T-helper 22 cell (primary cell): Measurements from ENCODE around the gene GBA3.

ENCODE experiments used
- DNase-seq: peaks from one replicate; pipeline ENCODE4 v3.0.0-alpha.2; 2020; ENCODE audit warnings: low read depth

The GBA3 gene

DNA sequence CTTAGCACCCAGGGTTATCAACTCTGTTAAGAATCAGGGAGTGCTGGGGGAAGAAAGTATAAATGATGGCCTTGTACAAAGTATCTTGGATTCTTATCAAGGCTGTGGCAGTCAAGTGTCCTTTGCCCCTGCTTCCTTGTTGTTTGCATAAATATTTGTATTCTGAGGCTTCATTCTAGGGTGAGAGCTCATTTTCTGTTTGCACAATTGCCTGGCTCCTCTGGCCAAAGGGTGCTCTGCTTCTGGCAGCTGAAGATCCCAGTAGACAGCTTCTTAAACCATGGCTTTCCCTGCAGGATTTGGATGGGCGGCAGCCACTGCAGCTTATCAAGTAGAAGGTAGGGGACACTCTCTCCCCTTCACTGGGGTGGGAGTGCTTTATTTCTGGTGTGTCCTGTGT is at the start of gene GBA3:
Gene GBA3, plus strand, starts transcription at position 202 of the 400 bp plus-strand sequence.
- no peak for DNase-seq

DNA sequence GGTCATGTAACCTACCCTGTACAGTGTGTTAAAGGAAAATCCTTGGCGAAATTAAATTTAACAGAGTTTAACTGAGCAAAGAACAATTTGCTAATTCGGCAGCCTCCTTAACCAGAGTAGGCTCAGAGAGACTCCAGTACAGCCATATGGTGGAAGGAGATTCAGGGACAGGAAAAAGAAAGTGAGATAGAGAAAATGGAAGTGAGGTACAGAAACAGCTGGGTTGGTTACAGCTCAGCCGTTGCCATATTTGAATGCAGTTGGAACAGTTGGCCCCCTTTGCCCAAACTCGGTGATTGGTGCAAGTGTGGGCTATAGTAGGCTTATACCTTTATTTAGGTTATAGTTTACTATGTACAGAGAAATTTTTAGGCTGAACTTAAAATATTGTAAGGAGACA is 48.8 kb upstream of the GBA3 start:
- DNase-seq, result no peak

DNA sequence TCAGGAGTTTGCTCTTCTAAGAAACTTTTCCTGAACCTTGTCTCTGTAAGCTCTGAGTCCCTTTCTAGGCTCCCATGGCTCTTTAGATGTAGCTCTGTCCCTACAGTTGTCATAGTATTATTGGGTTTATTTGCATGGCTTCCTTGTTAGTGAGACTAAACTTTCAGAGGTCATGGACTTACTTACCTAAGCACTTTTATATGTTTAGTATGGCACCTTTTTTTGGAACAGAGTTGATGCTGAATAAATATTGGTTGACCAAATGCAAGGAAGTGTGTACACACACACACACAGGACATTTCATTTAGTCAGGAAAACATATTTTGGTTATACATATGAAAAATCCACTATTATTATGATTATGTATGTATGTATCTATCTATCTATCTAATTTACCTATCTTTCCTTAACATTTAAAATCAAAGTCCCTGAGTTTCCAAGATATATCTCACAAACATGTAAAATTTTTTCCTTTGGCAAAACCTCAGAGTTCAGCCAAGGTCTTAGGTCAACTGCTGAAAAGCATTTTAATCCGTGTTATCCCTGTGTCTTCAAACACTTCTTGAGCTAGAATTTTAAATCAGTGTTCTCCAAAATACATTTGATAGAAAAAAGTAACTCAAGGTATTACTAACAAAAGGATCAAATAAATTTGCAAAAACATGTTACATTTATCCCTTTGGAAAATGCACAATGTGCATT is 47.1 kb upstream of the GBA3 start:
- DNase-seq, result no peak

DNA sequence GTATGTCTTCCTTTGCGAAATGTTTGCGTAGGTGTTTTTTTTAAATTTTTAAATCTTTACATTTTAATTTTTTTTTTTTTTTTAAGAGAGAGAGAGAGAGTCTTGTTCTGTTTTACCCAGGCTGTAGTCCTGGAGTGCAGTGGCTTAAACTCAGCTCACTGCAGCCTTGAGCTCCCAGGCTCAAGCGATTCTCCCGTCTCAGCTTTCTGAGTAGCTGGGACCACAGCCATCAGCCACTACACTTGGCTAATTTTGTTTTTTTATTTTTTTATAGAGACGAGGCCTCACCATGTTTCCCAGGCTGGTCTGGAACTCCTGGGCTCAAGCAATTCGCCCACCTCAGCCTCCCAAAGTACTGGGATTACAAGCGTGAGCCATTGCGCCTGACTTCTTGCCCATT is 43.7 kb upstream of the GBA3 start:
- no peak for DNase-seq

DNA sequence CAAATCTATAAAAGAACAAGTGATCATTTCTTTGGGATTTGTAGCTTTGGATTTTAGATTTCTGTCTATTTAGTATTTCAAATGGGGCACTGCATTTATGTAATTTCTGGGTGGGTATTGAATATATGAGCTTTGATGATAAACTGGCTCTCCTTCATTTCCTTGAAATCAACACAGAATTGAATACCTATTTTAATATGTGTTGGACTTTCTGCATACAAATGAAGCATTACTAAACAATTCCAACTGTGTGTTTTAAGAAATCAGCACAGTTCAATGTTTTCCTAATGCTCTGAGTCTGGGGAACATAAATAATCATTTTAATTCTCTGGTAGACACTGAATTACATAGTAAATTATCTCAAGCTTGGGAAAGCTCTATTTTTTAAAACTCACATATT is 42.0 kb upstream of the GBA3 start:
- no peak for DNase-seq

DNA sequence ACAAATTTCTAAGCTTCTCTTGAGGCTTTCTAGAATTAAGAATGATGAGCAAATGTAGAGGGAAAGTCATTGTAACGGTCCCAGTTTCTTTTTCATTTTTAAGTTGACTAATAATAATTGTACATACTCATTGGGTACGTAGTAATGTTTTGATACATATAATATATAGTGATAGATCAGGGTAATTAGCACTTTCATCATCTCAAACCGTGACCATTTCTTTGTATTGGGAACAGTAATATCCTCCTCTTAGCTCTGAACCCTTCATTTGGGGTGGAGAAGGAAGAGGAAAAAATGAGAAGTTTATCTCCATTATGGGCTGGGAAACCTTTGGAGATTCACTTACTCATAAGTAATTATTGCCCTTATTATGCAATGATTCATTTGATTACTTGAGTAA is 39.0 kb upstream of the GBA3 start:
- no peak for DNase-seq

DNA sequence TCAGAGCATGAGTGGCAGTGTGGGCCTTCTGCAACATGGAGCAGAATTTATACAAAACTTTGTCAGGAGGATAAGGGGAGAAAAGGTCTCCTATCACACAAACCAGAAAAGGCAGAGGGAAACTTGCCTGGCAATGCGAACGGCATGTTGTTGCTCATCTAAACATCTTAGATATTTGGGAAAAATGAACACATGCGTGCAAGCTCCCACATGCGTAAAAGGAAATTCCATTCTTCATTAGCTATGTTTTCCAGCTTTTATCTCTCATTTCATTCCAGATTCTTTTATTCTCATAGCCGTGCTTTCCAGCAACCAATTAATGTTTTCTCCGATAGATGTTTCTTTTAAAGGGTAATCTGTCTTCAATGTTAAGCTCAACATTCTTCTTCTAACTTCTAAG is 31.3 kb upstream of the GBA3 start:
- DNase-seq, result no peak

DNA sequence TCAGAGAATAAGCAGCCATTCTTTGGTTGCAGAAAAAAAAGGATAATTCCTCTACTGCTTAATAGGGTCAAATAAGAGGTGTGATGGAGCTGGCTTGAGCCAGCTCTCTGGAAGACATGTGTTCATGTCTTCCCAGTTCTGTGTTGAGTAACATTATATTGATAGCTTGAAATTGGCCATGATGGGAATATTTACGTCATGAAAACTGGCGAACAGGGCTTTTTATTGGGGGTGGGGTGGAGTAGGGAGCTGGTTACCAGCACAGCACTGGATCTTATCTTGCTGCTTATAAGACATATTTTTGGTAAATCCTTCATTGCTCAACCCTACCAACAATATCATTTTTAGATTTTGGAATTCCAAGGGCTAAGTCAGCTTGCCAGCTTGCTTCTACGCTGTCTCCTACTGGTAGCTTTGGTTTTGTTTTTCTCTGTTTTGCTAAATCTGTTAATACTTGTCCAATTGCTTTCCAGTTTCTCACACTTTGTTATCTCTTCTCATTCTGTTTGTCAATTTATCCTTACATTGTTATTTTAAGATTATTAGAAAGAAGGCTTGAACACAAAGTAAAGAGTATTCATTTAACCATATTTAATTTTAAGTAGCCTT is 25.3 kb upstream of the GBA3 start:
- DNase-seq, result no peak

DNA sequence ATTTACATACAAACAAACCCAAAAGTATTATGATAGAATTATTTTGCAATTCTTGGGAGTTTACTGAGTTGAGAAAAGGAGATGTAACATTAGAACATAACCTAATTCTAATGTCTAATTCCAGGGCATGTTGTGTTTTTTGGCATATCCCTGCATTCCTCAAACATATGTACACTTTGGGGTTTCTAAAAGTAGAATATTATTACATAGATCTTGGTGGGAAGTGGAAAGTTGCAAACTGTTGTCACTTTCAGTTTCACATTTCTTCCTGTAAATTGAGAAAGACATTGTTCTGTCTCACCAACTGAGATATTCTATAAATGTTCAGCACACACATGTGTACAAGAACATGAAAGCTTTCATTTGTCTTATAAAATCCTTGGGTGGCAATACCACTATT is 24.4 kb upstream of the GBA3 start:
- DNase-seq, result no peak

DNA sequence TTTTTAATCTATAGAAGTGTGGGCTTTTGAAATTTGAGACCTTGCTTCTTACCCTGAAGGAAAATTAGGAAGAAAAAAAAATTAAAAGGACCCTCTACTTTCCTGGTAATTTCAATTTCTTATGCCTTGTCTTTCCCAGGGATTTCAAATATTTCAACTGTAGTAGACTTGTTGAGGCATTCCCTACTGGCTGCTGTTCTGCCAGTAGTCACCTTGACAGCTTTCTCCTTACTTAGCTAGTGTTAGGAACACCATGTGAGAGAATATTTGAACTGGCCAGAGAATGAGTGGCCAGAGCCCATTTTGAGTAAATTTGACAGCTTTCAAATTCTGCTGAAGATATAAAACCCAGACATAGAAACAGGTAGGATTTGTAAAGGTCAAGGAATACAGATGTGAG is 24.0 kb upstream of the GBA3 start:
- no peak for DNase-seq

DNA sequence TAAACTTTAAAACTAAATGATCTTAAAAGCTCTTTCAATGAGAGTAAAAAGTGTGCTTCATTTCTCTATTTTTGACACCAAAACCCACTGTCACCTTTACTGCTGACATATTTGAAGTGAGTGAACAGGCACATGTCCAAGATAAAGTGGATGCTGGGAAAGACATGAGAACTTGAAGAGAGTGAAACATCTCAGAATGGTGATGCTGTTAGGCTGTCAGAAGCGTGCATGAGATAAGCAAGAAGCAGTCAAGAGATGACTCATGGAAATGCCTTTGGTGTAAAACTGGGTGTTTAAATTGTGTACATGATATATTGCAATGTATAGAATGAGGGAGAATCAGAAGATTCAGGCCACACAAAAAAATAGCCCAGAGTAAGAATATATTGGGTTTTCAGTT is 21.8 kb upstream of the GBA3 start:
- DNase-seq, result no peak

DNA sequence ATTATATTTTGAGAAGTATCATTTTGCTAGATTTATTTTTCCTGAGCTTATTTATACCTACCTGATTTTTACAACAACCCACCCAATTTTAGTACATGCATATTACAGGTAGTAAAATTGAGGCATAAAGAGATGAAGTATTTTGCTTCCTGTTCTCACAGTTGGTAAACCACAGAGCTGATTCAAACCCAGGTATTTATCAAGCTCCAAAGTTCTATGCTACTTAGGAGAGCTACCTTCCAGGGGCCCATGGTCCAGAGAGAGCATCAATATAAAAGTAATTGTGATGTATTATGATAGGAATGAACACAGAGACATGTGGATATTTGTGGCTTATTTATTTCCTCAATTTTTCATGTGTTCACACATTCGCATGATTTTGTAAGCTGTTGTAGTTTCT is 20.2 kb upstream of the GBA3 start:
- no peak for DNase-seq

DNA sequence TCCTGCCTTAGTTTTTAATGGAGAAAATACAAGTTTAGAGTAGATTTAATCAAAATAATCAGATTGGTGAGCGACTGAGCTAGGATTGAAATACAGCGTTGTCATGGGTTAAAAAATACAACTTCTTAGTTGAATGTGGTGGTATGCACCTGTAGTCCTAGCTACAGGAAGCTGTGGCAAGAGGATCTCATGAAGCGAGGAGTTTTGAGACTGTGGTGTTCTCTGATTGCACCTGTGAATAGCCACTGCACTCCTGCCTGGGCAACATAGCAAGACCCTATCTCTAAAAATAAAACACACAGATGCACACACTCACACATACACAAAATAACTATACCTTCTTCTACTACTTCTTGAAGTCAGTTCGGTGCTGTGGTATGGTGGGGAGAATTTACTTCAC is 19.8 kb upstream of the GBA3 start:
- DNase-seq, result no peak

DNA sequence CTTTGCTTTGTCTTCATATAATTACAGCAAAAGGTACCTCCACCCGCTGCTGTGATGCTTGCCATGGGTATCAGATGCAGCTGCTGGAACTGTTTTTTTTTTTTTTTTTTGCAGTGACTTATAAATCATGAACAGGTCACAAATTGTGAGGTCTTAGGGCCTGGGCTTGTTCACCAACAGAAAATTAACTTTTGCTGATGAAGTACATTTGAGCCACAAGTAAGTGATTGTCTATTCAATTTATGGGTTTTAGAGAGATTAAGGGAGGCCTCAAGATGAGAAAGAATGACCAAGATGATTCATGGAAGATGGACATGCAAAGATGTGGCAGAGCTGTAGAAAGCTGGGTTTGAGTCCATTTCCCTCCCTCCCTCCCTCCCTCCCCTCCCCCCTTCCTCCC is 18.0 kb upstream of the GBA3 start:
- no peak for DNase-seq

DNA sequence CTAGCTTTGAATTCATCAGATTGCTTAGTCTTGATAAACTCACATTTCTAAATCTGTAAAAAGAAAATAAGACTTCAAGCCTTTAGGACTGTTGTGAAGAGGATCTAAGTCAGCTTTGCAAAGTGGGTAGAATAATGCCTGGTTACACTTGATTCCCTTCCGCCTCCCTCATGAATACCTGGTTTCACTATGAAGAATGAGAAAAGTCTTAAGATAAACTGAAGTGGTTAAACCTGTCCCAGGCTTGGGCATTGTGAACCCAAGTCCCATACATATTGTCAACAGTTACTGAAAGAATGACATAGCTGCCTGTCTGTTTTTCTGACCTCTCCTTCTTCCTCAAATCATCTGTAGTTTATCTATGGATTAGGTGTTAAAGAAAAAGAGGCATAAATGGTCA is 16.7 kb upstream of the GBA3 start:
- no peak for DNase-seq

DNA sequence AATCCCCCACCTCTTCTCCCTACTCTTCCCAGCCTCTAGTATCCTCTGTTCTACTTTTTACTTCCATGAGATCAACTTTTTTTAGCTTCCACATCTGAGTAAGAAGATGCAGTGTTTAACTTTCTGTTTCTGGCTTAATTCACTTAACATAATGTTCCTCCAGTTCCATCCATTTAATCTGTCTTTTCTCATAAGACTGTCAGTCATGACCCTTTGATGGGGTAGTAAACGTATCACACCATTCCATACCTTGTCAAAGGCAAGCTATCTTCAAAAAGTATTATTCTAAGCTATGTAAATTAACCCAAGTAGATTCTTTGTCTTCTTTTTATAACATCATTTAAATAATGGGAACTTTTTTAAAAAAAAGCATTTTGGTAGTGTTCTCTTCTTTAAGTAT is 15.0 kb upstream of the GBA3 start:
- DNase-seq, result no peak

DNA sequence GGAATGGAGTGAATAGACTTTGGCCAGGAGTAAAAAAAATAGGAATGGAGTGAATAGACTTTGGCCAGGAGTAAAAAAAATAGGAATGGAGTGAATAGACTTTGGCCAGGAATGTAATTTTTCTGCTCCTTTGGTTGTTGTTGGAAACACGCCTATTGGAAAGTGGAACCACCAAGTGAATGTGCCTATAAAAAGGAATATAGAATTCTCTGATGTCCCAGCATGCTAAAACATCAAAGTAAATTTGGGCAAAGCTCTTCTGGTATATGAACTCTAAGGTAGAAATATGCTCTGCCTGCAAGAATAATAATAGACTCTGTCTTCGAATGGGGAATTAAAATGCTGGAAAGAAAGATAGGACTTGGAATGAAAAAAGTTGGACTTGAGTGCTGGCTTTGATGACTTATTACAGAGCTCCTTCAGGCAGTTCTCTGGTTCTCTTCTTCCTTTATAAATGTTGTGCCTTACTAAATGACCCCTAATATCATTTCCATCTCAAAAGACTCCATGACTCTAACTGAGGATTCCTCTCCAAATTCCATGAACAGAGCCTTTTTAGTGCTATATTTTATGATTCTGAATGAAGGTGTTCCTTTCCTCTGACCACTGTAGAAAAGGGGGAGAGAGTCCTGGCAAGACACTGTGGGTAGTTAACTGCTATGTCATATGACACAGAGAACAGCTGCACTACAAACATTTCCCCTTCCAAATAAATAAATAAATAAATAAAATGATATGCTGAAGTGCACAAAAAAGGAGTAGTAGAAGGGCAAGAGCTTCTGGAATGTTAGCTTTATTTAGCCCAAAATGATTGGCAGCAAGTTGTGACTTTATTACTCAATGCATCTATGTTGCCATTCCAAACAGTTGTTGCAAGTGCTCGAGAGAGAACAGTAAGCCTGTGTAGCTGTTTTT is 13.5 kb upstream of the GBA3 start:
- DNase-seq, result no peak

DNA sequence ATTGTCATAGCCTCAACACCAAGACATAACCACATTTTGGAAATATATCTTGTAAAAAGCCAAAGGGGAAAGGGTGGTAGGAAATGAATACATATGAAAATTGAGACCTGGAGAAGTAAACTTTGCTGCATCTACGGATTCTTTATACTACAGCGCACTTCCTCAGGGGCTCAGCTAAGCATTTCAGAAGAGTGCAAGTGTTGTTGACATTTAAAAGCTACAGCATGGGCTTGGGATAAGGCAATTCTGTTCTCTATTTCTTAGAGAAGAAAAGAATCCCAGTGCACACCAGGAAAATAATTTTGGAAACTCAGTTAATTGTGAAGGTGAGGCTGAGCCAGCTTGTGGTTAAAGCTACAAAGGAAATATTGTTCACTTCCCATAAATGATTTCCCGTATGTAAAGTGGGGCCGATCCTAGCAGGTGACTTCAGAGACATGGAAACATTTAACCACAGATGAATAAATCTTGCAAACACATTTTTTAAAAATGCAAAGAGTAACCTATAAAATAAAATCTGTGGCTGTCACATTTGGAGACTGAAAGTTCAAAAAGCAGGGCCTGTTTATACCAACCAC is 12.6 kb upstream of the GBA3 start:
- DNase-seq, result no peak

DNA sequence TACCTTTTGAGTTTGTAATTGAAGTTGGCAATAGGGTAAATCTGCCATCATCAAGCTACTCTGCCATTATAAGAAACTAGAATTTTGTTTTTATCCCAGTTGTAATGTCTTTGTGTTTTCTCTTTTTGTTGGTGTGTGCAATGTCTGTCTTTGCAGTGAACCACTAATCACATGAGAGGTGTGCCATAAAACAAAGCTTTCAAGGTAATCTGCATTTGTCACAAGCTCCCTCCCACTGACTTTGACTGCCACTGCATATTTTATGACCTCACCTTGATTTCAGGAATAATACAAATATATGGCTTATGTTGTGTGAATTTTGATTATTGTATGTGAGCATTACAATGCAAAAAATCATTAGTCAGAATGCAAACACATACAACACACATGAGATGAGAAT is 9.0 kb upstream of the GBA3 start:
- DNase-seq, result no peak

DNA sequence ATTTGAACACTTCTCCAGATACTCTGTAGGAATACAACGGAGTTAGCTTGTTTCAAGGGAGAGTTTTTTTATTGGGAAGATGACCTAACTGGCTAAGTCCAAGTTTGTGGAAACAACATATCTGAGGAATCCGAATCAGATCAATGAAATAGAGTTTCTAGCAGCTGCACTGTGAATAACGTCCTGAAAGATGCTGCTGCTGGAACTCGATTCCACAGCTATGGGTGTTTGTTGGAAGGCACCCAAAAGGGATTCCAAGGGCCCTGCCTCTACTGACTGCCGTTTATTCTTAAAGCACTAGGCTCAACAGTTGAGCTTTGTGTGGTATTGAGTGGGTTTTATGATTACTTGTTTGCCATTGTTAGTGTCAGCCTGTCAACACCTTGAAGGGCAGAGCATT is 6.6 kb upstream of the GBA3 start:
- DNase-seq, result no peak

DNA sequence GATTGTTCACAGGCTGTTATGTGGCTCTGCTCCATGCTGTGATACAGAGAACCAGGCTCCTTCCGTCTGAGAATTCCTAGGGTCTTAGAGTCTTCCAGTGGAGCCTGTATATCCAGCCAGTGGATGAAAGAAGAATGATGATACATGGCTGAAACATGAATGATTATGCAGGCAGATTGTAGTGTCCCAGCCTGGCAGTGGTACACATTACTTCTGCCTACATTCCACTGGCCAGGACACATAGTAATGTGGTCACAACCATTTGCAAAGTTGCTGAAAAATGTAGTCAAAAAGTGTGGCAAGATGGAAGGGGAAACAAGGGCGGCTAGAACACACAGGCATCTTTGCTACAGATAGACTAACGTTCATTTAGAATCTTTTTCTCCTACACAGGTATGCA is 4.5 kb upstream of the GBA3 start:
- DNase-seq, result no peak

DNA sequence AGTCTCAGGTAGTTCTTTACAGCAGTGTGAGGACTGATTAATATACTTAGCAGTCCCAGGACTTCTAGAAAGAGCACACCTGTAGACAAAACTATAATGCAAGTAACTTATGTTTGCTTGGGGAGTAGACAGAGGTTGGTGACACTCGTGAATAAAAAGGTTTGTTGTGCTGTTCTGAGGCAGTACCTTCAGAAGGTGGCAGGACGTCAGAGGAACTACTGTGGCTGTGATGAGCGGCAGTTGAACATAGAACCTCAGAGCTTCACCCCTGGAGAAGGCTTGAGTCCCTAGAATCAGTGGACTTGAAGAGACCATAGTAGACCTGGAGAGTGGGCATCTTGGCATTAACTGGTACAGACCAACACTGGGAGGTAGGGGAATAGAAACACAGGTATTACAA is 3.3 kb upstream of the GBA3 start:
- no peak for DNase-seq

DNA sequence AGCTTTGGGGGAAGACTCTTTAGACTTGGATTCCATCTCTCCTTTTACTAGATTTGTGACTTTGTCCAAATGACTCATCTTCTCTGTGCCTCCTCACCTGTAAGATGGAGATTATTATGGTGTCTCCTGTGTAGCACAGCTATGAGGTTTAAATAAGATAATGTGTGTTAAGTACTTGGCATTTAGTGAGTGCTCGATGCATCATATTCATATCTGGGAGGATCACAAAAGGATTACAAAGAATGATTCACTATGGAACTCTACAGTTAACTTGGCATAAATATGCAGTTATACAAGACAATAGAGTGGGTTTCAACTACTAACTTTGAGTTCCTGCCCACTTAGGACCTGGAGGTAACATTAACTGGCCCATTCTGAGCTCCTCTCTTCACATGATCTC is 2.3 kb downstream of the GBA3 start:
- no peak for DNase-seq
